ENCODE data around the gene PKD1L1.
A peak's percentile ranks its signal among the peaks of the same experiment; 100 is the strongest.

DNA sequence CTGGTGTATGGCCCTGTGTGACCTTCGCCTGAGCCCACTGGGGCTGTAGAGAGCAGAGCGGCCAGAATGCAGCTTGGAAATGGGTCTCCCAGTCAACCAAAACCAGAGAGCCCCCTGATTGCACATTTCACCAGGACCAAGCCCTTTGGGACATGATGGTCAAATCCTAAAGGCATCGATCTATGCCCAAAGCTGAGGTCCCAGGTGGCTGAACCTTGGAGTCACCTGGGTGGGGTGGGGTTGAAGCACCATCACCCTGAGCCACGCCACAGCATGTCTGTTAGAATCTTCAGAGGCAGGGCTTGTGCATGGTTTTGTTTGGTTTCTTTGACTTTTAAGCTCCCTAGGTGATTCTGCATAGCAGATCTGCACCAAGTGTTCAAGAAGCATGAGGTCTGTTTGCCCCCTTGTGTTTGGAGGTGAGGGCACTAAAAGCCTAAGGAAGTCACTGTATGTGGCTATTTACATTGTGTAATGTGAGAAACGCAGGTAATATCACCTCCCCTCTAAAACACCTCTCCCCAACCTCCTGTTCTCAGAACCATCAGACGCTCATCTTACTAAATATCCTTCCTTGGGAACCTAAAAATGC lies 9.6 kb downstream of the PKD1L1 start:
- peak; percentile 31; the same call in 2 of the 3 replicates for TF ChIP-seq CTCF (IDR thresholded peaks at IDR 0.05)
- no peak for TF ChIP-seq POLR2AphosphoS2 (conservative IDR thresholded peaks at IDR 0.05; ENCODE audit: low read length)
- TF ChIP-seq CEBPB (IDR thresholded peaks at IDR 0.05), result no peak
- TF ChIP-seq BHLHE40 (IDR thresholded peaks at IDR 0.05; ENCODE audit: low read depth, low read length), result no peak
- no peak for TF ChIP-seq FOXS1 (CRISPR knock-in tag; IDR thresholded peaks at IDR 0.05)
- no peak for TF ChIP-seq MAX (IDR thresholded peaks at IDR 0.05)
- TF ChIP-seq ZC3H11A (IDR thresholded peaks at IDR 0.05), result no peak
- TF ChIP-seq POLR2A (IDR thresholded peaks at IDR 0.05; ENCODE audit: low read length), result no peak
- no peak for TF ChIP-seq JUNB (IDR thresholded peaks at IDR 0.05)
